Mesenchymal stem cell (in vitro differentiated cells and primary cell): Measurements from ENCODE around the gene DACH2.

Experiments used
- DNase-seq: peaks from one replicate; pipeline ENCODE4 v3.0.0-alpha.2; 2013
- H2AFZ ChIP-seq: one replicate; pipeline ENCODE4 v1.6.1; 2013; ENCODE audit warnings: low read depth, mild to moderate bottlenecking, control low read depth, inconsistent platforms, low read length, moderate library complexity
- H2AK5ac ChIP-seq: 2 replicates; pipeline ENCODE4 v1.6.1; 2013; ENCODE audit warnings: low read length, moderate library complexity, mild to moderate bottlenecking, inconsistent platforms; ENCODE audit not compliant: severe bottlenecking
- H2BK120ac ChIP-seq: one replicate; pipeline ENCODE4 v1.6.1; 2013; ENCODE audit warnings: low read depth, mild to moderate bottlenecking, inconsistent platforms, low read length, moderate library complexity
- H2BK12ac ChIP-seq, 2 experiments: one replicate each; pipeline ENCODE4 v1.6.1; 2013; ENCODE audit warnings: inconsistent platforms in 2 of 2, low read length in 2 of 2, mild to moderate bottlenecking in 2 of 2, moderate library complexity in 2 of 2, control low read depth in 1 of 2
- H2BK15ac ChIP-seq: one replicate; pipeline ENCODE4 v1.6.1; 2013; ENCODE audit warnings: mild to moderate bottlenecking, low read depth, inconsistent platforms; ENCODE audit not compliant: poor library complexity, severe bottlenecking
- H2BK5ac ChIP-seq: 2 replicates; pipeline ENCODE4 v1.6.1; 2013; ENCODE audit warnings: low read depth, mild to moderate bottlenecking, low read length, control low read depth, inconsistent platforms; ENCODE audit not compliant: poor library complexity, severe bottlenecking
- H3K14ac ChIP-seq, 2 experiments: one replicate each; pipeline ENCODE4 v1.6.1; 2013; ENCODE audit warnings: inconsistent platforms in 2 of 2, low read length in 2 of 2, control low read depth in 1 of 2, mild to moderate bottlenecking in 1 of 2, moderate library complexity in 1 of 2
- H3K18ac ChIP-seq, 2 experiments: one replicate each; pipeline ENCODE4 v1.6.1; 2013; ENCODE audit warnings: inconsistent platforms in 2 of 2, low read length in 2 of 2, control low read depth in 1 of 2, low read depth in 1 of 2, mild to moderate bottlenecking in 1 of 2
- H3K23ac ChIP-seq, 2 experiments: one replicate each; pipeline ENCODE4 v1.6.1; 2013; ENCODE audit warnings: inconsistent platforms in 2 of 2, low read length in 2 of 2, mild to moderate bottlenecking in 2 of 2, moderate library complexity in 2 of 2, control low read depth in 1 of 2
- H3K27ac ChIP-seq: 2 replicates; pipeline ENCODE4 v1.5.1; 2013; ENCODE audit warnings: mild to moderate bottlenecking, moderate library complexity, low read length, control low read depth, inconsistent platforms; ENCODE audit not compliant: poor library complexity, severe bottlenecking
- H3K27me3 ChIP-seq, 2 experiments: 2 replicates each; pipeline versions ENCODE4 v1.6.1 to v1.7.0; 2013; ENCODE audit warnings: low read length in 2 of 2, mild to moderate bottlenecking in 2 of 2, moderate library complexity in 2 of 2, control low read depth in 1 of 2, inconsistent platforms in 1 of 2; ENCODE audit not compliant: control insufficient read depth in 1 of 2, insufficient read depth in 1 of 2
- H3K36me3 ChIP-seq, 2 experiments: 2 replicates each; pipeline versions ENCODE4 v1.6.1 to v1.7.0; 2013; ENCODE audit warnings: low read length in 2 of 2, control low read depth in 1 of 2, inconsistent platforms in 1 of 2, low read depth in 1 of 2, mild to moderate bottlenecking in 1 of 2; ENCODE audit not compliant: insufficient read depth in 2 of 2, control insufficient read depth in 1 of 2
- H3K4ac ChIP-seq, 2 experiments: one replicate each; pipeline ENCODE4 v1.6.1; 2013; ENCODE audit warnings: inconsistent platforms in 2 of 2, low read length in 2 of 2, mild to moderate bottlenecking in 2 of 2, moderate library complexity in 2 of 2, control low read depth in 1 of 2, low read depth in 1 of 2
- H3K4me1 ChIP-seq: 2 replicates; pipeline ENCODE4 v1.6.1; 2013; ENCODE audit warnings: low read depth, low read length, control low read depth; ENCODE audit not compliant: control insufficient read depth, insufficient read depth
- H3K4me2 ChIP-seq: 2 replicates; pipeline ENCODE4 v1.6.1; 2013; ENCODE audit warnings: low read length, mild to moderate bottlenecking, inconsistent platforms; ENCODE audit not compliant: poor library complexity, severe bottlenecking
- H3K4me3 ChIP-seq, 2 experiments: 2 replicates each; pipeline versions ENCODE4 v1.5.1 to v1.7.0; 2013; ENCODE audit warnings: low read length in 2 of 2, mild to moderate bottlenecking in 2 of 2, control low read depth in 1 of 2, low read depth in 1 of 2; ENCODE audit not compliant: insufficient read depth in 1 of 2
- H3K79me1 ChIP-seq: replicated peaks from 2 replicates; pipeline ENCODE4 v1.6.1; 2013; ENCODE audit warnings: mild to moderate bottlenecking, control low read depth, low read length, inconsistent platforms; ENCODE audit not compliant: poor library complexity, severe bottlenecking
- H3K9ac ChIP-seq: 2 replicates; pipeline ENCODE4 v1.7.0; 2013; ENCODE audit warnings: mild to moderate bottlenecking, low read length, moderate library complexity
- H3K9me3 ChIP-seq: 2 replicates; pipeline ENCODE4 v1.7.0; 2013; ENCODE audit warnings: mild to moderate bottlenecking, low read length; ENCODE audit not compliant: control insufficient read depth
- H4K8ac ChIP-seq: one replicate; pipeline ENCODE4 v1.6.1; 2013; ENCODE audit warnings: inconsistent platforms, mild to moderate bottlenecking, low read length, moderate library complexity
- H4K91ac ChIP-seq: one replicate; pipeline ENCODE4 v1.6.1; 2013; ENCODE audit warnings: mild to moderate bottlenecking, low read length, inconsistent platforms
- WGBS: methylation state at CpG from one replicate; pipeline ENCODE4 v1.1.7; 2013; ENCODE audit warnings: mixed read lengths; 5-methylcytosine and 5-hydroxymethylcytosine counted together

DACH2 gene

DNA sequence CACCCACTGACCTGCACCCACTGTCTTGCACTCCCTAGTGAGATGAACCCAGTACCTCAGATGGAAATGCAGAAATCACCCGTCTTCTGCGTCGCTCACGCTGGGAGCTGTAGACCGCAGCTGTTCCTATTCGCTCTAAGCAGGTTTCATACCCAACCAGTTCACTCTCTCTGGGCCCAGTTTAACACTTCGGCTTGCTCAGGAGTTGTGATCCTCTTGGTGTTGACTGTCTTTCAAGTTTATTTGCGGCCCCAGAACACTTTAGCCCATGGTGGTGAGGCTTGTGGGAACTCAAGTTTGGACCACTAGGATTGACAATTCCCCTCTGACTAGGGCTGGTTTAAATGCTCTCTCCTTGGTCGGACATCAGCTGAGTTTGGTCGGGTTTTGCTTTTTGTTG lies 147.0 kb downstream of the DACH2 start:
- Histone ChIP-seq H2BK120ac (no peak overlapping the region), H3K79me1 (no peaks in the 10 kb centered on the region), H3K27ac (no peak overlapping the region), H3K4me1 (no peaks in the 10 kb centered on the region), H3K9ac (no peak overlapping the region), H3K23ac (no peak overlapping the region), H2AFZ (no peak overlapping the region), H3K14ac (no peak overlapping the region), H2BK5ac (no peak overlapping the region), H3K36me3 (no peaks in the 10 kb centered on the region), H3K18ac (no peak overlapping the region), H3K4me2 (no peak overlapping the region), H3K9me3 (no peaks in the 10 kb centered on the region), H4K8ac (no peak overlapping the region), H4K91ac (no peak overlapping the region), H2BK15ac (no peak overlapping the region), H3K4ac (no peak overlapping the region), H3K27me3 (no peaks in the 10 kb centered on the region), H2AK5ac (no peak overlapping the region), H2BK12ac (no peak overlapping the region), H3K4me3 (no peak overlapping the region)
- 92% methylated on average over 8 of the region's 10 CpGs for WGBS
- no peak for DNase-seq

DNA sequence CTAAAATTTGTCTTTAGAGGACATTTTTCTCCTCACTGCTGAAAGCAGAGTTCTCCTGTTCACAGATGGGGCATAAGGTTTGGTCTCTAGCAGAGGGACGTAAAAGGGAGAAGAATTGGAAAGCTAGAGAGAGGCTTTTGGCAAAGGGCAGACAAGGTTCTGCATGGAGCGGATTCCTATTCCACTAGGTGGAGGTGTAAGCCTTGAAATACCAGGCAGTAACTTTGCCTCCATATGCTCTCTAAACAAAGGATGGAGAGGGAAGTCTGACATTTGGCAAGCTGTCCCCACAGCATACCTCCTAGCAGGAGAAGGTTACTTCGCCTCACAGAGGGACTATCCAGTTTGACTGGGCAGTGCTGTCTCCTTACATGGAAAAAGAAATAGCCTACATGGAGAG lies 174.7 kb downstream of the DACH2 start:
- Histone ChIP-seq H3K23ac (no peak overlapping the region), H3K4me2 (no peak overlapping the region), H2BK120ac (no peak overlapping the region), H2AFZ (no peak overlapping the region), H2BK5ac (no peak overlapping the region), H3K79me1 (no peaks in the 10 kb centered on the region), H3K36me3 (no peaks in the 10 kb centered on the region), H2AK5ac (no peak overlapping the region), H4K8ac (no peak overlapping the region), H3K27ac (no peak overlapping the region), H3K27me3 (no peaks in the 10 kb centered on the region), H3K4ac (no peak overlapping the region), H3K9ac (no peak overlapping the region), H2BK15ac (no peak overlapping the region), H2BK12ac (no peak overlapping the region), H3K18ac (no peak overlapping the region), H3K9me3 (peaks cover 28% of the 10 kb centered on the region), H3K14ac (no peak overlapping the region), H3K4me1 (no peaks in the 10 kb centered on the region), H4K91ac (no peak overlapping the region), H3K4me3 (no peak overlapping the region)
- no peak for DNase-seq
- WGBS: 57% methylated on average over 1 of the region's 3 CpGs

DNA sequence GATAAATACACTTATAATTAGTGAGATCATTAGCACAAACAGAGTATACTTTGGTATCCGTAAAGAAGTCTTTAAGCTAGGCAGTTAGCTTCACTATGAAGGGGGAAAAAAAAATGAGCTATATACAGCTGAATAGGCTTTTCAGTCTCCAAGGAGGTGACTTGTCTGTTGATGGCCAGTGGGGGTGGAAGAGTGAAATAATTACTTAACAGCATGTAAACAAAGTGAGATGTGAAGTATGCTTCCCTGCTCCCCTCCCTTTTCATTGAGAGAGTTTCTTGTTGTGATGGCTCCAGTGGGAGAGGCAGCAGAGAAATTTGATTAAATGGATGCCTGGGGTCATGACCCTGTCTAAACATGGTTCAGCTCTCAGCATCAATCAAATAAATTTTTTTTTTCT lies 180.9 kb downstream of the DACH2 start:
- Histone ChIP-seq H3K36me3 (no peaks in the 10 kb centered on the region), H3K79me1 (no peaks in the 10 kb centered on the region), H2AFZ (no peak overlapping the region), H3K9ac (no peak overlapping the region), H3K27me3 (no peaks in the 10 kb centered on the region), H3K4me3 (no peak overlapping the region), H3K27ac (no peak overlapping the region), H3K4me2 (no peak overlapping the region), H2BK5ac (no peak overlapping the region), H2BK12ac (no peak overlapping the region), H2AK5ac (no peak overlapping the region), H3K4ac (no peak overlapping the region), H3K9me3 (no peaks in the 10 kb centered on the region), H3K4me1 (no peaks in the 10 kb centered on the region), H2BK120ac (no peak overlapping the region), H4K8ac (no peak overlapping the region), H2BK15ac (no peak overlapping the region), H3K18ac (no peak overlapping the region), H4K91ac (no peak overlapping the region), H3K14ac (no peak overlapping the region), H3K23ac (no peak overlapping the region)
- no peak for DNase-seq
- WGBS: 71% methylated on average over 1 of the region's 1 CpG

DNA sequence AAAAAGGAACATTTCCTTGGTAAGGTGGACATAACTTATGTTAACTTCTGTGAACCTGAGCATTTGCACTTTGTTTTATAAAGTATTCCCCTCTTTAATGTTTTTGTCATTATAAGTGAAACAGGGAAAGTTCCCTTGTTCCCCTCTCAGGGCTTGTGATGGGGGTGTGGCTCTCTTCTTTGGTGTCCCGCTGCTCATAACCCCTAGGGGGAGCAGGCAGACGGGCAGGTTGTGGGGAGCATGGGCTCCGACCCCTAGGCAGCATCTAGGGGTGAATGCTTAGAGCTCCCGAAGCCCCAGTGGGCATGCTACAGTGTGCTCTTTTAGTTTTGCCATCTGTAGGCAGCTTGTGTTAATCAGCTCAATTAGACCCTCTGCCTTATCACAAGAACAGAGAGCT lies 200.4 kb downstream of the DACH2 start:
- Histone ChIP-seq H4K8ac (no peak overlapping the region), H3K4ac (no peak overlapping the region), H4K91ac (no peak overlapping the region), H3K18ac (no peak overlapping the region), H2BK120ac (no peak overlapping the region), H2AFZ (no peak overlapping the region), H2BK15ac (no peak overlapping the region), H3K79me1 (no peaks in the 10 kb centered on the region), H3K14ac (no peak overlapping the region), H3K9me3 (no peaks in the 10 kb centered on the region), H3K23ac (no peak overlapping the region), H3K4me2 (no peak overlapping the region), H2BK12ac (no peak overlapping the region), H3K4me1 (no peaks in the 10 kb centered on the region), H2AK5ac (no peak overlapping the region), H3K27ac (no peak overlapping the region), H2BK5ac (no peak overlapping the region), H3K27me3 (no peaks in the 10 kb centered on the region), H3K9ac (no peak overlapping the region), H3K36me3 (no peaks in the 10 kb centered on the region), H3K4me3 (no peak overlapping the region)
- WGBS: 17% methylated on average over 4 of the region's 4 CpGs
- DNase-seq: no peak
